H1 (cell line): ENCODE results near the gene SMIM41. TPM values are rescaled to one million over a fixed set of nuclear protein-coding genes. Genes with fewer than 3 reads are reported as not detected.
A peak's percentile ranks its signal among the peaks of the same experiment; 100 is the strongest.

Experiments
- CTCF ChIA-PET: fragments of 300-600 bp; sonication (Branson Sonifier 250); formaldehyde crosslinking; loops from one replicate; lab custom pipeline; 2021; ENCODE audit not compliant: partially characterized antibody; lab: Charles Lee
- POLR2A ChIA-PET: fragments of 300-600 bp; sonication (Branson Sonifier 250); formaldehyde crosslinking; loops from one replicate; lab custom pipeline; 2021; ENCODE audit warnings: inconsistent platforms; ENCODE audit not compliant: partially characterized antibody; lab: Charles Lee
- DNase-seq, 2 experiments: peaks; one replicate each; pipeline versions ENCODE4 v3.0.0 to v3.0.0-alpha.2; 2010 to 2022; ENCODE audit warnings: low spot score in 2 of 2, low read depth in 1 of 2, mixed read lengths in 1 of 2
- FAIRE-seq: peaks from 2 replicates; lab custom pipeline; 2011; peaks lifted over from hg19 to GRCh38; lab: Jason Lieb, UNC
- H2AFZ ChIP-seq: 2 replicates; pipeline ENCODE4 v1.8.1; 2012; ENCODE audit warnings: low read length, inconsistent platforms
- H2AK5ac ChIP-seq: 2 replicates; pipeline ENCODE4 v1.6.1; 2013; ENCODE audit warnings: low read depth, low read length
- H2BK120ac ChIP-seq: replicated peaks from 2 replicates; pipeline ENCODE3; 2013; ENCODE audit warnings: low read depth, low read length, inconsistent platforms
- H2BK12ac ChIP-seq: 2 replicates; pipeline ENCODE4 v1.6.1; 2013; ENCODE audit warnings: low read depth, low read length
- H2BK15ac ChIP-seq: 2 replicates; pipeline ENCODE4 v1.6.1; 2013; ENCODE audit warnings: low read length
- H2BK20ac ChIP-seq: 2 replicates; pipeline ENCODE4 v1.6.1; 2013; ENCODE audit warnings: low read length
- H2BK5ac ChIP-seq: 2 replicates; pipeline ENCODE4 v1.6.1; 2013; ENCODE audit warnings: low read depth, low read length
- H3K14ac ChIP-seq: 2 replicates; pipeline ENCODE4 v1.6.1; 2013; ENCODE audit warnings: inconsistent platforms; ENCODE audit not compliant: insufficient read length
- H3K18ac ChIP-seq: 2 replicates; pipeline ENCODE4 v1.6.1; 2013; ENCODE audit warnings: low read length; ENCODE audit errors: extremely low read depth
- H3K23ac ChIP-seq: 2 replicates; pipeline ENCODE4 v1.6.1; 2013; ENCODE audit warnings: inconsistent platforms; ENCODE audit not compliant: insufficient read length
- H3K23me2 ChIP-seq: 2 replicates; pipeline ENCODE4 v1.6.1; 2013; ENCODE audit warnings: low read depth, low read length
- H3K27ac ChIP-seq: 2 replicates; pipeline ENCODE4 v1.6.1; 2011; ENCODE audit warnings: low read depth, low read length, inconsistent platforms
- H3K27me3 ChIP-seq, 4 experiments: replicated peaks in 1 of 4; 1 replicate in 1 of 4; 2 replicates in 3 of 4; pipeline versions ENCODE4 v1.6.1 to v1.8.1; 2011 to 2013; ENCODE audit warnings: low read length in 3 of 4, mild to moderate bottlenecking in 3 of 4, inconsistent platforms in 2 of 4, mixed read lengths in 2 of 4, moderate library complexity in 1 of 4; ENCODE audit not compliant: control insufficient read depth in 3 of 4, insufficient read depth in 3 of 4; ENCODE audit errors: extremely low read depth in 1 of 4
- H3K36me3 ChIP-seq, 4 experiments: 2 replicates each; pipeline versions ENCODE4 v1.6.1 to v1.8.1; 2011 to 2013; ENCODE audit warnings: mild to moderate bottlenecking in 4 of 4, low read length in 3 of 4, moderate library complexity in 2 of 4, control low read depth in 1 of 4, inconsistent platforms in 1 of 4; ENCODE audit not compliant: insufficient read depth in 4 of 4, control insufficient read depth in 2 of 4
- H3K4ac ChIP-seq: replicated peaks from 2 replicates; pipeline ENCODE3; 2013; ENCODE audit warnings: low read length, low read depth, mixed read lengths, inconsistent platforms; ENCODE audit not compliant: insufficient read length
- H3K4me1 ChIP-seq, 4 experiments: replicated peaks in 1 of 4; 1 replicate in 1 of 4; 2 replicates in 3 of 4; pipeline versions ENCODE4 v1.6.1 to v1.8.1; 2011 to 2013; ENCODE audit warnings: low read length in 3 of 4, inconsistent platforms in 2 of 4, mixed read lengths in 1 of 4; ENCODE audit not compliant: insufficient read depth in 4 of 4, control insufficient read depth in 3 of 4
- H3K4me2 ChIP-seq, 2 experiments: 2 replicates each; pipeline versions ENCODE4 v1.6.1 to v1.8.1; 2011 to 2013; ENCODE audit warnings: low read depth in 2 of 2, low read length in 2 of 2, control low read depth in 1 of 2, inconsistent platforms in 1 of 2, mild to moderate bottlenecking in 1 of 2; ENCODE audit not compliant: insufficient read depth in 1 of 2
- H3K4me3 ChIP-seq, 4 experiments: fragments of 200-600, 300-600 bp in 1 of 4; sonication (generic), shearing (Covaris generic), sonication (Bioruptor Twin) in 1 of 4; 2 replicates each; pipeline versions ENCODE4 v1.5.1 to v1.8.1; 2011 to 2016; ENCODE audit warnings: low read length in 4 of 4, low read depth in 3 of 4, control low read depth in 2 of 4, inconsistent platforms in 2 of 4, mild to moderate bottlenecking in 2 of 4, mixed read lengths in 1 of 4, moderate library complexity in 1 of 4; ENCODE audit not compliant: insufficient read depth in 2 of 4; ENCODE audit errors: extremely low read depth in 1 of 4
- H3K56ac ChIP-seq: replicated peaks from 2 replicates; pipeline ENCODE3; 2013; ENCODE audit warnings: low read depth, mild to moderate bottlenecking, mixed read lengths, low read length, inconsistent platforms; ENCODE audit not compliant: insufficient read length
- H3K79me1 ChIP-seq: 2 replicates; pipeline ENCODE4 v1.6.1; 2013; ENCODE audit warnings: low read depth, low read length, control low read depth
- H3K79me2 ChIP-seq, 2 experiments: 2 replicates each; pipeline versions ENCODE4 v1.6.1 to v1.8.1; 2012 to 2013; ENCODE audit warnings: low read length in 2 of 2, mild to moderate bottlenecking in 2 of 2, inconsistent platforms in 1 of 2; ENCODE audit not compliant: insufficient read depth in 2 of 2, control insufficient read depth in 1 of 2
- H3K9ac ChIP-seq, 4 experiments: replicated peaks in 1 of 4; 1 replicate in 1 of 4; 2 replicates in 3 of 4; pipeline versions ENCODE4 v1.6.1 to v1.8.1; 2011 to 2013; ENCODE audit warnings: low read depth in 3 of 4, low read length in 3 of 4, control low read depth in 2 of 4, mild to moderate bottlenecking in 2 of 4, moderate library complexity in 2 of 4, inconsistent platforms in 1 of 4; ENCODE audit errors: extremely low read depth in 1 of 4
- H3K9me3 ChIP-seq, 2 experiments: 2 replicates each; pipeline versions ENCODE4 v1.6.1 to v1.8.1; 2012 to 2013; ENCODE audit warnings: mild to moderate bottlenecking in 2 of 2, moderate library complexity in 2 of 2, control low read depth in 1 of 2, inconsistent platforms in 1 of 2, low read depth in 1 of 2, low read length in 1 of 2, mixed read lengths in 1 of 2; ENCODE audit not compliant: insufficient read depth in 2 of 2
- H4K20me1 ChIP-seq, 2 experiments: replicated peaks in 1 of 2; 2 replicates each; pipeline versions ENCODE3 to v1.8.1; 2011 to 2013; ENCODE audit warnings: inconsistent platforms in 2 of 2, low read length in 2 of 2, mild to moderate bottlenecking in 1 of 2; ENCODE audit not compliant: insufficient read depth in 2 of 2, control insufficient read depth in 1 of 2
- H4K5ac ChIP-seq: 2 replicates; pipeline ENCODE4 v1.6.1; 2013; ENCODE audit warnings: low read length, low read depth, mixed read lengths, inconsistent platforms; ENCODE audit not compliant: insufficient read length
- H4K8ac ChIP-seq: 2 replicates; pipeline ENCODE4 v1.8.0; 2013; ENCODE audit warnings: mild to moderate bottlenecking, moderate library complexity, low read length, inconsistent platforms; ENCODE audit not compliant: insufficient read depth; ENCODE audit errors: extremely low read depth
- H4K91ac ChIP-seq: replicated peaks from 2 replicates; pipeline ENCODE3; 2013; ENCODE audit warnings: low read length, mixed read lengths, inconsistent platforms; ENCODE audit not compliant: insufficient read length
- CREB1 ChIP-seq: IDR thresholded peaks from 2 replicates; pipeline ENCODE4 v1.6.1; 2012; ENCODE audit warnings: inconsistent platforms
- HDAC6 ChIP-seq: IDR thresholded peaks from one replicate; pipeline ENCODE4 v1.7.1; 2012; ENCODE audit warnings: low read depth, mild to moderate bottlenecking, inconsistent platforms, low read length, moderate library complexity
- JUN ChIP-seq: IDR thresholded peaks from 2 replicates; pipeline ENCODE4 v1.6.1; 2011; ENCODE audit warnings: low read depth, mild to moderate bottlenecking, improper control_type of control experiment, low read length
- JUND ChIP-seq: IDR thresholded peaks from 2 replicates; pipeline ENCODE4 v1.6.1; 2011; ENCODE audit warnings: mild to moderate bottlenecking, improper control_type of control experiment, low read length
- KDM4A ChIP-seq: IDR thresholded peaks from one replicate; pipeline ENCODE4 v1.7.1; 2012; ENCODE audit warnings: low read depth, mild to moderate bottlenecking, moderate library complexity, low read length, inconsistent platforms; ENCODE audit not compliant: severe bottlenecking
- POU5F1 ChIP-seq: IDR thresholded peaks from 2 replicates; pipeline ENCODE4 v1.6.1; 2011; ENCODE audit warnings: low read depth, mild to moderate bottlenecking, low read length, moderate library complexity
- RNF2 ChIP-seq: fragments of 200-900, 300-1000 bp; sonication (generic); IDR thresholded peaks from 2 replicates; pipeline ENCODE4 v1.7.1; 2016; ENCODE audit warnings: borderline replicate concordance, low read depth, mild to moderate bottlenecking, antibody characterized with exemption, low read length; ENCODE audit not compliant: poor library complexity, severe bottlenecking; ENCODE audit errors: missing control alignments
- SIN3A ChIP-seq, 2 experiments: IDR thresholded peaks in 1 of 2; conservative IDR thresholded peaks in 1 of 2; 2 replicates each; pipeline ENCODE4 v1.6.1; 2011 to 2012; ENCODE audit warnings: low read length in 2 of 2, improper control_type of control experiment in 1 of 2, low read depth in 1 of 2, mild to moderate bottlenecking in 1 of 2
- SIRT6 ChIP-seq: IDR thresholded peaks from one replicate; pipeline ENCODE4 v1.7.1; 2012; ENCODE audit warnings: low read length, inconsistent platforms
- SIX5 ChIP-seq: IDR thresholded peaks from 2 replicates; pipeline ENCODE4 v1.6.1; 2011; ENCODE audit warnings: mild to moderate bottlenecking, low read depth, low read length
- TAF1 ChIP-seq: IDR thresholded peaks from 2 replicates; pipeline ENCODE4 v1.6.1; 2011; ENCODE audit warnings: mild to moderate bottlenecking, low read depth, low read length
- TAF7 ChIP-seq: optimal IDR thresholded peaks from 2 replicates; pipeline ENCODE3; 2011; ENCODE audit warnings: low read depth, mild to moderate bottlenecking, inconsistent platforms, low read length, moderate library complexity, borderline replicate concordance
- YY1 ChIP-seq: IDR thresholded peaks from 2 replicates; pipeline ENCODE4 v1.6.1; 2011; ENCODE audit warnings: low read depth, mild to moderate bottlenecking, low read length
- WGBS, 2 experiments: shearing (Covaris generic) in 1 of 2; methylation state at CpG; one replicate each; pipeline versions ENCODE4 v1.1.6 to v1.1.7; 2013 to 2015; ENCODE audit warnings: low lambda C conversion rate in 2 of 2, mixed read lengths in 2 of 2, inconsistent platforms in 1 of 2, low coverage in 1 of 2, missing lambda C conversion rate in 1 of 2; ENCODE audit not compliant: insufficient replicate concordance in 2 of 2, insufficient coverage in 1 of 2, insufficient read length in 1 of 2; ENCODE audit errors: extremely low coverage in 1 of 2, missing lambda C conversion rate in 1 of 2; 5-methylcytosine and 5-hydroxymethylcytosine counted together
- polyA plus RNA-seq, 7 experiments: library from polyadenylated mRNA; depleted of rRNA in 3 of 7; stranded (reverse) in 5 of 7; unstranded in 2 of 7; fragments of >200 nt in 5 of 7; fragments of 200-250 nt in 2 of 7; gene quantifications; 1 replicate in 5 of 7; 2 replicates in 1 of 7; 4 replicates in 1 of 7; pipeline versions ENCODE4 v1.2.1 to v1.2.3, GENCODE V29; 2011 to 2013; ENCODE audit warnings: missing spikeins in 2 of 7, mixed read lengths in 2 of 7
- total RNA-seq: library from RNA; stranded (reverse); fragmentation: NEBNext Ultra II Directional; extraction: Animal tissue kit (Norgen Biotek cat#: 25700); gene quantifications from 2 replicates; pipeline ENCODE4 v1.2.1, GENCODE V29; 2021
- TF ChIP-seq, protein P1 (sequence below): IDR thresholded peaks from 2 replicates; pipeline ENCODE4 v1.6.1; 2011; ENCODE audit warnings: low read depth, mild to moderate bottlenecking, low read length; ENCODE audit not compliant: insufficient read depth

Gene SMIM41
- total and polyA plus RNA-seq, 2 of the 8 experiments (the other 6 are each of a cell fraction or from before 2014, with no cell fraction given): 0.28 to 0.98 TPM

DNA sequence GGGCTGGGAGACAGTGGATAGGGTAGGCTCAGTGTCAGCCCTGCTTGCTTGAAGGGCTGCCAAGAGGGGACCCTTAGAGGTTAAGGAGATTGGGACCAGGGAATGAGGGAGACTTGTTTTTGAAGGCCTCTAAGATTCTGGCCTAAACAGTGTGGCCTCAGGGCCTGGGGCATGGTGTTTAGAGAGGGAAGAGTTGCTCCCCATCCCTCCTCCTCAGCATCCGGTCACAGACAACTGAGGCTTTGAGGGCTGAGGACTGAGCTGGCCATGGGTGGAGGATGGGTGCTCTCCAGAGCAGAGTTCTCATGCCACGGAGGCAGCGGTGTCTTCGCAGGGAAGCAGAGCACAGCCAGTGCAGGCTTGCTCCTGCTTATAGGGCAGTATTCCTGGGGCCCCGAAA lies 62.9 kb downstream of the SMIM41 start:
- no peaks in the 10 kb centered on the region for H3K79me1 ChIP-seq
- H3K4me3 ChIP-seq: no peak overlapping the region
- no peak overlapping the region for H4K91ac ChIP-seq
- H4K20me1 ChIP-seq: no peaks in the 10 kb centered on the region
- H3K4me2 ChIP-seq: no peak overlapping the region
- 0 out of 2 replicates have a peak overlapping the region, but pooled peaks have one; percentile 34 for H2BK20ac ChIP-seq
- H3K4me1 ChIP-seq: peaks cover 0 to 22% (median 11%) of the 10 kb centered on the region in 4 experiments; a peak in 5 of 7 replicates
- no peak overlapping the region for H2AK5ac ChIP-seq
- H3K18ac ChIP-seq: no peak overlapping the region
- H3K23ac ChIP-seq: no peak overlapping the region
- CTCF ChIA-PET: interaction anchor here (0.6 to 4.1 kb wide), 28 partner anchors 10 to 742 kb away, joined by 3 to 26 read pairs (median 4); partner anchors contain the start of gene KRT84
- H2AFZ ChIP-seq: no peak overlapping the region
- no peak overlapping the region for H3K27ac ChIP-seq
- POLR2A ChIA-PET: interaction anchor here (1.2 kb wide), 1 partner anchor 10 kb away, joined by 3 read pairs; no protein-coding TSS in a partner anchor
- no peak overlapping the region for H3K9ac ChIP-seq
- no peaks in the 10 kb centered on the region for H3K36me3 ChIP-seq
- no peak overlapping the region for H3K4ac ChIP-seq
- no peak overlapping the region for H2BK12ac ChIP-seq
- WGBS, 2 experiments: 86% methylated on average over 5 of the region's 5 CpGs; no CpG with 5 or more reads in 1 of the 2 experiments
- H3K14ac ChIP-seq: no peak overlapping the region
- H3K23me2 ChIP-seq: no peaks in the 10 kb centered on the region; the same call in 1 of the 2 replicates
- H3K79me2 ChIP-seq: no peaks in the 10 kb centered on the region
- no peaks in the 10 kb centered on the region for H3K27me3 ChIP-seq
- peak overlapping the region; percentile 3; the same call in 1 of the 2 replicates for H2BK15ac ChIP-seq
- H2BK120ac ChIP-seq: no peak overlapping the region
- DNase-seq (no peak), FAIRE-seq (no peak)
- no peaks in the 10 kb centered on the region for H3K9me3 ChIP-seq
- H3K56ac ChIP-seq: no peak overlapping the region
- no peak overlapping the region; the same call in 1 of the 2 replicates for H2BK5ac ChIP-seq
- no peak overlapping the region for H4K5ac ChIP-seq
- H4K8ac ChIP-seq: 0 out of 2 replicates have a peak overlapping the region, but pooled peaks have one; percentile 15
- TF ChIP-seq JUN (no peak), SIX5 (no peak), YY1 (no peak), HDAC6 (no peak), TAF7 (no peak), SIN3A (conservative IDR thresholded peaks at IDR 0.05 in 1 of 2, IDR thresholded peaks at IDR 0.05 in 1 of 2; ENCODE audit: low read depth in 1 of 2, low read length in 2 of 2) (no peak), POU5F1 (no peak), CREB1 (no peak), RNF2 (no peak), JUND (no peak), SIRT6 (no peak), TAF1 (no peak), KDM4A (no peak)
- TF ChIP-seq, protein P1, sequence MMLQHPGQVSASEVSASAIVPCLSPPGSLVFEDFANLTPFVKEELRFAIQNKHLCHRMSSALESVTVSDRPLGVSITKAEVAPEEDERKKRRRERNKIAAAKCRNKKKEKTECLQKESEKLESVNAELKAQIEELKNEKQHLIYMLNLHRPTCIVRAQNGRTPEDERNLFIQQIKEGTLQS: no peak
